ENCODE data around the gene CXorf65.

Gene CXorf65

GRCh38 chrX:71067712-71068043, 38.9 kb downstream of the CXorf65 start:
- Mint-ChIP-seq H3K36me3 (peaks cover 5 to 8% of the 10 kb centered on the region in 2 donors), H3K9me3 (no peaks in the 10 kb centered on the region), H3K27ac (peak overlapping the region; percentile 89), H3K4me3 (peak overlapping the region; percentile 93 to 99), H3K4me1 (peaks cover 7 to 18% of the 10 kb centered on the region in 2 donors), H3K27me3 (peaks cover 6 to 8% of the 10 kb centered on the region in 2 donors)
- no peak for DNase-seq
- ATAC-seq (replicated peaks) = no peak

- peaks cover 6 to 8% of the 10 kb centered on the region in 2 donors for H3K27me3 Mint-ChIP-seq
- H3K9me3 Mint-ChIP-seq = no peaks in the 10 kb centered on the region
These were observed 39.5 kb downstream of the CXorf65 start for GRCh38 chrX:71067089-71067488.

DNA sequence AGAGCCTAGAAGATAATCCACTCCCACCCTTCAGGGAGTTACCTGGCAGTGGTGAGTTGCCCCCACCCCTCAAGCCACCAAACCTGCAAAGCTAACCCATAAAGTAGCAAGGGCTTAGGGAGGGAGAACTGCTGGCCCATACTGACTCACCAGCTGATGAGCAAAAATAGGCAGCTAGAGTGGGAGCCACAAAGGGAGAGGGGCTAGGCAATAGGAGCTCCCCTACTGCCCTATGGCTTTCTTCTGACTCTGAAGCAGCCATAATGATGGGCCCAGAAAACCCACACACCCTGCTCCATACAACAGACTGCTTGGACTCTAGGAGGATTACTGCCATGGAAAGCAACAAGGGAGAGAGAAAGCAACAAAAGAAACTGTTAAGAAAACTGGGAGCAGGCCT, 46.4 kb downstream of the CXorf65 start:
- peaks cover 15 to 30% of the 10 kb centered on the region in 2 donors for H3K36me3 Mint-ChIP-seq
- no peak for DNase-seq
- H3K9me3 Mint-ChIP-seq = no peaks in the 10 kb centered on the region
- peaks cover 11 to 23% of the 10 kb centered on the region in 2 donors for H3K4me1 Mint-ChIP-seq
- H3K27ac Mint-ChIP-seq = no peak overlapping the region
- H3K27me3 Mint-ChIP-seq = no peaks in the 10 kb centered on the region
- ATAC-seq (replicated peaks) = no peak
- H3K4me3 Mint-ChIP-seq = no peak overlapping the region

More at GRCh38 chrX:71067089-71067488, 39.5 kb downstream of the CXorf65 start:
- peaks cover 7 to 18% of the 10 kb centered on the region in 2 donors for H3K4me1 Mint-ChIP-seq
- ATAC-seq (replicated peaks) (no peak), DNase-seq (no peak)
- peak overlapping the region; percentile 93 to 99 for H3K4me3 Mint-ChIP-seq
- H3K36me3 Mint-ChIP-seq = peaks cover 7 to 10% of the 10 kb centered on the region in 2 donors
- no peak overlapping the region for H3K27ac Mint-ChIP-seq

DNA sequence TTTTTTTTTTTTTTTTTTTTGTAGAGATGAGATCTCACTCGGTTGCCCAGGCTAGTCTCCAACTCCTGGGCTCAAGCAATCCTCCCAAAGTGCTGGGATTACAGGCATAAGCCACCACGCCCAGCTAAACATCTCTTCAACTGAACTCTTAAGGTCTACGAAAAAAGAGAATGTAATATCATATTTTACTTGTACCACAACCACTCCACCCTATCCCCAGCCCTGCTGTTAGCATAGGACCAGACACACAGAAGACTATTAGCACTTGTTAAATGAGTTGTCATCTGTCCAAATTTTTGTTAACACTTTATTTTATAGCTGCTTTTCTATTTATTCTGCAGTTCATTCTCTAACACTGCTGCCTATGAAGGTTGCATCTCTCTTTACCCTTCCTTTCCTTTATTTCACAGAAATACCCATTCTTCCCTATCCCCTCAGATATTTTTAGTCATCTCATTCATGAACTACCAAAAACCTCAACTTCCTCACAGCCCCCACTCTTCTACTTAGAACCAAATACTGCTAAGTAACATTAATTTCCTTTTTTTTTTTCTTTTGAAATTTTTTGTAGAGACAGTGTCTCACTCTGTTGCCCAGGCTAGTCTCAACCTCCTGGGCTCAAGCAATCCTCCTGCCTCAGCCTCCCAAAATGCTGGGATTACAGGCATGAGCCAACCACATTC, 48.6 kb downstream of the CXorf65 start:
- ATAC-seq (replicated peaks) (no peak), DNase-seq (no peak)
- Mint-ChIP-seq H3K9me3 (no peaks in the 10 kb centered on the region), H3K4me1 (peaks cover 9 to 15% of the 10 kb centered on the region in 2 donors), H3K4me3 (no peak overlapping the region), H3K27ac (no peak overlapping the region), H3K27me3 (no peaks in the 10 kb centered on the region), H3K36me3 (peaks cover 13 to 26% of the 10 kb centered on the region in 2 donors)

DNA sequence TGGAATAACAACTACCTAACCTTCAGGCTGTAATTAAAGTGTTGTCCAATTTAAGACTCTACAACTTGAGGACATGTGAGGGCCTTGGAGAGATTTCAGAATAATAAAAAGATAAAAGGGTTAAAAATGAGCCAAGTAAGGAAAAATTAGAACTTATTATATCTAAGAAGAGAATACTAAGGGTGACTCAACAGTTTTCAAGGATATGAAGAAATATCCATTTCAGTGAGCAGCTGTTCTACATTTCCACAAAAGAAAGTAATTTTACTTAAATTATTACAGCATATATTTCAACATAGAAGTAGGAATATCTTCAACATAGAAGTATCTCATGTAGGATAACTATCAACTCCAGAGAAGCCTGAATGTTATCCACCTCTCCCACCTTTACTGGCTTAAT, 49.7 kb downstream of the CXorf65 start:
- Mint-ChIP-seq H3K4me1 (peaks cover 9 to 15% of the 10 kb centered on the region in 2 donors), H3K27me3 (no peaks in the 10 kb centered on the region), H3K9me3 (no peaks in the 10 kb centered on the region), H3K27ac (no peak overlapping the region), H3K36me3 (peaks cover 8 to 21% of the 10 kb centered on the region in 2 donors), H3K4me3 (no peak overlapping the region)
- ATAC-seq (replicated peaks) (no peak), DNase-seq (no peak)

Data from stimulated activated naive B cell treated with anti-CD40 and anti-IgM and Interleukin-4, amounts not matched to agents 10 μg/mL and 1 μg/mL and 100 μg/mL, for 72 hours (primary cell).